ENCODE data around the gene RAB1B.

GRCh38 chr11:66239511-66239910 lies 28.9 kb upstream of the RAB1B start:
- no peak for TF ChIP-seq JUND (IDR thresholded peaks at IDR 0.05)
- TF ChIP-seq RAD21 (IDR thresholded peaks at IDR 0.05) = no peak
- TF ChIP-seq SP1 (IDR thresholded peaks at IDR 0.05) = no peak
- no peak for TF ChIP-seq CTCF (IDR thresholded peaks at IDR 0.05; ENCODE audit: low read depth, low read length, missing input control)
- no peak for TF ChIP-seq RXRA (IDR thresholded peaks at IDR 0.05)
- TF ChIP-seq REST (IDR thresholded peaks at IDR 0.05) = no peak
- no peak for TF ChIP-seq ATF3 (IDR thresholded peaks at IDR 0.05)
- no peak for TF ChIP-seq FOXA2 (IDR thresholded peaks at IDR 0.05)
- no peak for TF ChIP-seq FOXA1 (IDR thresholded peaks at IDR 0.05)
- TF ChIP-seq MAX (IDR thresholded peaks at IDR 0.05) = no peak
